NCI-H2107 treated with DMSO at 0.1 percent for 48 hours (cell line): ENCODE measurements around the gene SVBP.
A peak's percentile ranks its signal among the peaks of the same experiment; 100 is the strongest.
"Not testable (repeated sequence)": the region's sequence is repeated elsewhere in the genome, so short reads cannot be mapped to it uniquely, and the experiment has no call there.

Experiments
- DNase-seq: peaks from one replicate; lab custom pipeline; 2025; ENCODE audit not compliant: unreplicated experiment; lab: John Stamatoyannopoulos, UW

SVBP gene

GRCh38 chr1:42816585-42817439 is at the start of gene SVBP, which contains the start of gene ERMAP:
Gene SVBP, minus strand, starts transcription at chr1:42817397. Its CDS starts 853 bp downstream, at chr1:42816544.
Gene ERMAP, plus strand, starts transcription at chr1:42817122. Its CDS starts 13,327 bp downstream, at chr1:42830449.
- DNase-seq, result peak; percentile 90

GRCh38 chr1:42866549-42866948 is 49.4 kb upstream of the SVBP start:
- no peak for DNase-seq

GRCh38 chr1:42861014-42861399 is 43.8 kb upstream of the SVBP start:
- DNase-seq, result no peak

GRCh38 chr1:42860339-42861013 is 43.3 kb upstream of the SVBP start:
- no peak for DNase-seq

- DNase-seq, result not testable (repeated sequence)
Measured at GRCh38 chr1:42859366-42859765, 42.2 kb upstream of the SVBP start.

GRCh38 chr1:42856554-42856953 is 39.4 kb upstream of the SVBP start:
- DNase-seq, result not testable (repeated sequence)

GRCh38 chr1:42853116-42853884 is 36.1 kb upstream of the SVBP start:
- no peak for DNase-seq

GRCh38 chr1:42852608-42852980 is 35.4 kb upstream of the SVBP start:
- DNase-seq, result no peak

- no peak for DNase-seq
Measured at GRCh38 chr1:42851960-42852607, 34.9 kb upstream of the SVBP start.

- no peak for DNase-seq
Measured at GRCh38 chr1:42851420-42851819, 34.2 kb upstream of the SVBP start.

GRCh38 chr1:42849944-42850343 is 32.7 kb upstream of the SVBP start:
- no peak for DNase-seq

- DNase-seq, result no peak
Measured at GRCh38 chr1:42848823-42849537, 31.8 kb upstream of the SVBP start.

- no peak for DNase-seq
Measured at GRCh38 chr1:42847721-42848460, 30.7 kb upstream of the SVBP start.

- no peak for DNase-seq
Measured at GRCh38 chr1:42847111-42847595, 30.0 kb upstream of the SVBP start.

- peak; percentile 97 for DNase-seq
Measured at GRCh38 chr1:42846257-42847110, 29.3 kb upstream of the SVBP start, which contains the start of gene ZNF691. Gene ZNF691, plus strand, starts transcription at chr1:42846613. Its CDS starts 3,046 bp downstream, at chr1:42849659.

GRCh38 chr1:42845866-42846256 is 28.7 kb upstream of the SVBP start:
- DNase-seq, result no peak

- DNase-seq, result no peak
Measured at GRCh38 chr1:42845193-42845592, 28.0 kb upstream of the SVBP start.

GRCh38 chr1:42844592-42845140 is 27.5 kb upstream of the SVBP start:
- no peak for DNase-seq
